Embryonic facial prominence (tissue), 1 donor: Measurements from ENCODE around the gene ENTHD1.

ENCODE experiments used
- DNase-seq: peaks from one replicate; pipeline ENCODE4 v3.0.0-alpha.2; 2016; ENCODE audit errors: extremely low spot score

ENTHD1 gene

GRCh38 chr22:39713799-39714290 lies 179.7 kb downstream of the ENTHD1 start:
- no peak for DNase-seq

GRCh38 chr22:39712751-39713525 lies 180.6 kb downstream of the ENTHD1 start:
- no peak for DNase-seq

- no peak for DNase-seq
Measured at GRCh38 chr22:39712081-39712480, 181.5 kb downstream of the ENTHD1 start.

GRCh38 chr22:39710380-39711150 lies 183.0 kb downstream of the ENTHD1 start:
- DNase-seq = no peak

- DNase-seq = no peak
Measured at GRCh38 chr22:39707816-39708215, 185.7 kb downstream of the ENTHD1 start.

- DNase-seq = no peak
Measured at GRCh38 chr22:39707351-39707750, 186.2 kb downstream of the ENTHD1 start.

GRCh38 chr22:39706376-39707140 lies 187.0 kb downstream of the ENTHD1 start:
- DNase-seq = no peak

GRCh38 chr22:39705386-39705785 lies 188.2 kb downstream of the ENTHD1 start:
- DNase-seq = no peak

GRCh38 chr22:39703928-39704639 lies 189.5 kb downstream of the ENTHD1 start:
- no peak for DNase-seq

GRCh38 chr22:39703091-39703490 lies 190.5 kb downstream of the ENTHD1 start:
- DNase-seq = no peak

- no peak for DNase-seq
Measured at GRCh38 chr22:39700565-39700964, 193.0 kb downstream of the ENTHD1 start.

GRCh38 chr22:39699631-39700360 lies 193.8 kb downstream of the ENTHD1 start:
- no peak for DNase-seq

- DNase-seq = no peak
Measured at GRCh38 chr22:39697790-39698430, 195.7 kb downstream of the ENTHD1 start.

- no peak for DNase-seq
Measured at GRCh38 chr22:39693943-39694500, 199.5 kb downstream of the ENTHD1 start.
